ENCODE results near the gene ATXN1.
"Not testable (repeated sequence)": the region's sequence is repeated elsewhere in the genome, so short reads cannot be mapped to it uniquely, and the experiment has no call there.

The ATXN1 gene

GRCh38 chr6:16412171-16412570 is 349.1 kb downstream of the ATXN1 start:
- Histone ChIP-seq H3K27ac (no peak overlapping the region), H3K36me3 (replicated peaks) (peaks cover 2% of the 10 kb centered on the region), H3K27me3 (replicated peaks) (no peaks in the 10 kb centered on the region), H3K4me3 (ENCODE audit: low read depth, low read length) (no peak overlapping the region)
- no peak for DNase-seq
- in situ Hi-C loops (cut with HindIII; ENCODE audit: low pct_ligation_motif_present, low sequenced_read_pairs), result no loop called here
- no peak for TF ChIP-seq CTCF (IDR thresholded peaks at IDR 0.05; ENCODE audit: low read depth, low read length, missing control alignments)

GRCh38 chr6:16409531-16410441 is 351.5 kb downstream of the ATXN1 start:
- Histone ChIP-seq H3K36me3 (replicated peaks) (peaks cover 2% of the 10 kb centered on the region), H3K4me3 (ENCODE audit: low read depth, low read length) (no peak overlapping the region), H3K27me3 (replicated peaks) (no peaks in the 10 kb centered on the region), H3K27ac (no peak overlapping the region)
- TF ChIP-seq CTCF (IDR thresholded peaks at IDR 0.05; ENCODE audit: low read depth, low read length, missing control alignments), result peak; percentile 98
- in situ Hi-C loops (cut with HindIII; ENCODE audit: low pct_ligation_motif_present, low sequenced_read_pairs), result no loop called here
- DNase-seq, result peak; percentile 50

GRCh38 chr6:16408766-16409165 is 352.5 kb downstream of the ATXN1 start:
- Histone ChIP-seq H3K36me3 (replicated peaks) (peaks cover 2% of the 10 kb centered on the region), H3K27ac (no peak overlapping the region), H3K27me3 (replicated peaks) (no peaks in the 10 kb centered on the region), H3K4me3 (ENCODE audit: low read depth, low read length) (no peak overlapping the region)
- DNase-seq, result no peak
- no peak for TF ChIP-seq CTCF (IDR thresholded peaks at IDR 0.05; ENCODE audit: low read depth, low read length, missing control alignments)
- in situ Hi-C loops (cut with HindIII; ENCODE audit: low pct_ligation_motif_present, low sequenced_read_pairs), result no loop called here

DNA sequence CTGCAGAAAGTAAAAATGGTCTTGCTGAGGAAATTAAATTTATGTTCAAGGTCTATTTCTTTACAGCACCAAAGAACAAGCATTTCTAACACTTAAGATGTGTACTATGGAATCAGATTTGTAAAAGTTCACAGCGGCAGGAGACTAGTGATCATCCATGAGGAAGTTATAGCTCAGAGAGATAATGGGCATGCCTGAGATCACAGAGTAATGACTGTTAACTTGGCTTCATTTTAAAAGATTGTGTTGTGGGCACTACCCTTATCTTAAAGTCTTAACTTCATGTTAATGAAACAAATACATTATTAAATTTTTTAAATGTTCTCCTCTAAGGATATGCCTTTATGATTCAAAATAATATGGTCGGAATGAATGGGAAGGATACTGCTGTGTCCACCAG is 354.3 kb downstream of the ATXN1 start:
- Histone ChIP-seq H3K4me3 (ENCODE audit: low read depth, low read length) (no peak overlapping the region), H3K36me3 (replicated peaks) (peaks cover 2% of the 10 kb centered on the region), H3K27me3 (replicated peaks) (no peaks in the 10 kb centered on the region), H3K27ac (no peak overlapping the region)
- in situ Hi-C loops (cut with HindIII; ENCODE audit: low pct_ligation_motif_present, low sequenced_read_pairs), result no loop called here
- DNase-seq, result no peak
- TF ChIP-seq CTCF (IDR thresholded peaks at IDR 0.05; ENCODE audit: low read depth, low read length, missing control alignments), result no peak

DNA sequence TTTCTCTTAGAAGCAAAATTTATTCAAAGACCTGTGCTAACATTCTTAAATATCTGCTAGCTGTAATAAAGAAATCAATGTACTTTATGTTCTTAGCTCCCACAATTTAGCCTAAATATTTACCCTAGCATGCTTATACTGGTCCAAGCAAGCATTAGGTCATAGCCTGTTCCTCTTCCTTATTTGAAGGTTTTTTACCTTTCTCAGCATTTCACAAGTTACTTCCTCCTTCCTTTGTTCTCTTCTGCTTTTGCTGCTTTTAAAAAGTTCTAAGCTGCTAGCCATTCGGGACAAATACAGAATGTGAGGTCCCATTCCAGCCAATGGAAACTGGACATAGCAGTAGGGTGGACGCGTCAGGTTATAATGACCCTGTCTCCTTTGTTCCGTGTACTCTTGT is 354.7 kb downstream of the ATXN1 start:
- in situ Hi-C loops (cut with HindIII; ENCODE audit: low pct_ligation_motif_present, low sequenced_read_pairs); H3K27me3 ChIP-seq (replicated peaks); H3K36me3 ChIP-seq (replicated peaks); H3K27ac ChIP-seq; H3K4me3 ChIP-seq (ENCODE audit: low read depth, low read length); DNase-seq: not testable (repeated sequence)

- no peak overlapping the region for H3K4me3 ChIP-seq (ENCODE audit: low read depth, low read length)
- in situ Hi-C loops (cut with HindIII; ENCODE audit: low pct_ligation_motif_present, low sequenced_read_pairs), result no loop called here
- H3K36me3 ChIP-seq (replicated peaks), result peaks cover 2% of the 10 kb centered on the region
- no peak for DNase-seq
- H3K27me3 ChIP-seq (replicated peaks), result no peaks in the 10 kb centered on the region
- H3K27ac ChIP-seq, result no peak overlapping the region
- no peak for TF ChIP-seq CTCF (IDR thresholded peaks at IDR 0.05; ENCODE audit: low read depth, low read length, missing control alignments)
These were observed 355.9 kb downstream of the ATXN1 start for GRCh38 chr6:16405375-16405774.

Measured in brain microvascular endothelial cell (primary cell).